ENCODE results near the gene ZNF37A. TPM values are rescaled to one million over a fixed set of nuclear protein-coding genes. Genes with fewer than 3 reads are reported as not detected.
"Not testable (repeated sequence)": the region's sequence is repeated elsewhere in the genome, so short reads cannot be mapped to it uniquely, and the experiment has no call there.

Gene ZNF37A
- 1 to 10 TPM; 8.3 to 9.1 TPM for total RNA-seq

DNA sequence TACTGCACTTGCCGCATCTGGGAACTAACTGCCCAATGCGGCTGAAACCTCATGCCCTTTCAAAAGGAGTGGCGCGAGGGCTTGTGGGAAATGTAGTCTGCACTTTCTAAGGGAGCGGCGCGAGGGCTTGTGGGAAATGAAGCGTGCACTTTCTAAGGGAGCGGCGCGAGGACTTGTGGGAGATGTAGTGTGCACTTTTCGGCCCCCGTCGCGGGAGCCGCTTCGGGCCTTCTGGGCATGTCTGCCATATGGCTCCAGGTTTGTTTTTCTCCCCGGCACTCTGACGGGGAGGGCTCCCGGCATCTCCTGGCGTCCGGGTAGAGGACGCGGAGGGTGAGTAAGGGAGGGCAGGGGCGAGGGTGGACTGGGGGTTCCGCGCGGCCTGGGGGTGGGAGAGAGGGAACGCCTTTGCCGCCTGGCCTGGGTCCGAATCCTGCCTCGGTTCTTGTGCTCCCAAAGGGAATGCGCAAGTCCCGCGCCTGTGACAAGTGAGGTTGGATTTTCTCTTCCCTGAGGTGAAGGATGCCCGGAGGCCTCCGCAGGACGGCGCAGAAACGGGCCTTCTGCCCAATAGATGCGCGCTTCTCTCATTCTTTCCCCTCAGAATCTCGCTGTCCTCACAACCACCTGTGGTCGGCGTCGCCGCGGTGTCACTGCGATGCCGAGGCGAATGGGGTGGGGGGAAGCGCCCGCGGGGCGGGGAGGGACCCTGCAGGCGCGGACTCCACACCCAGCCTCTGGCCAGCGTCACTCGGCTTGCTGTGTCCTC lies at the start of gene ZNF37A:
Gene ZNF37A (plus strand): TSS at position 180 of the 769 bp plus-strand sequence. CDS start 2,281 bp downstream, outside the sequence.
- Histone ChIP-seq H3K27me3 (no peaks in the 10 kb centered on the region), H3K9me3 (no peaks in the 10 kb centered on the region), H3K27ac (peak within 1 kb of the TSS; percentile 87), H3K4me1 (no peaks in the 10 kb centered on the region), H3K4me3 (peak within 1 kb of the TSS; percentile 90), H3K9ac (ENCODE audit: low read depth in 2 of 2, low read length in 2 of 2) (peak within 1 kb of the TSS; percentile 76 to 88), H3K36me3 (no peaks in the 10 kb centered on the region)
- TF ChIP-seq, protein P1, sequence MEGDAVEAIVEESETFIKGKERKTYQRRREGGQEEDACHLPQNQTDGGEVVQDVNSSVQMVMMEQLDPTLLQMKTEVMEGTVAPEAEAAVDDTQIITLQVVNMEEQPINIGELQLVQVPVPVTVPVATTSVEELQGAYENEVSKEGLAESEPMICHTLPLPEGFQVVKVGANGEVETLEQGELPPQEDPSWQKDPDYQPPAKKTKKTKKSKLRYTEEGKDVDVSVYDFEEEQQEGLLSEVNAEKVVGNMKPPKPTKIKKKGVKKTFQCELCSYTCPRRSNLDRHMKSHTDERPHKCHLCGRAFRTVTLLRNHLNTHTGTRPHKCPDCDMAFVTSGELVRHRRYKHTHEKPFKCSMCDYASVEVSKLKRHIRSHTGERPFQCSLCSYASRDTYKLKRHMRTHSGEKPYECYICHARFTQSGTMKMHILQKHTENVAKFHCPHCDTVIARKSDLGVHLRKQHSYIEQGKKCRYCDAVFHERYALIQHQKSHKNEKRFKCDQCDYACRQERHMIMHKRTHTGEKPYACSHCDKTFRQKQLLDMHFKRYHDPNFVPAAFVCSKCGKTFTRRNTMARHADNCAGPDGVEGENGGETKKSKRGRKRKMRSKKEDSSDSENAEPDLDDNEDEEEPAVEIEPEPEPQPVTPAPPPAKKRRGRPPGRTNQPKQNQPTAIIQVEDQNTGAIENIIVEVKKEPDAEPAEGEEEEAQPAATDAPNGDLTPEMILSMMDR (IDR thresholded peaks at IDR 0.05) = no peak
- DNase-seq = peak; percentile 96
- intact Hi-C loops (cut with DNase I) = loop anchor here (5.0 to 10.0 kb wide), 3 partner anchors 80 to 240 kb away; partner anchors contain the start of genes ZNF248, ZNF25 and ZNF33A

DNA sequence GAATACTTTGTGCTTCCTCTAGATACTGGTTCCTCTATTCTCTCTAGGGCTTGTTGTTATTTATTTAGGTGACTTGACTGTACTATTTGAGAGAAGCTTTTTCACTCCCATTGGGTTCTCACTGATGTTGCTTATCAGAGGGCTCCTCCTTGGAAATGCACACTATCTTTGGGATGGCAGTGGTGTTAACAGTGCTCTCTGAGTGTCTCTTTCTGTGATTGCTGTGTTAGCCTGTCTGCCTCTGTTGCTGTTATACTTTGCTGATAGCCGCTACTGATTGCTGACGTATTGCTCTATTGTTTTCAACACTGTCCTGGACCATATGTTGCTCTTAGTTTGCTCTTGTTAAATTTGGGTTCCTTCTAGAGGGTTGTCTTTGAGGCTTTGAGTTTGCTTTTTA lies 49.0 kb upstream of the ZNF37A start:
- no peak overlapping the region for H3K4me3 ChIP-seq
- H3K27ac ChIP-seq = no peak overlapping the region
- H3K27me3 ChIP-seq = no peaks in the 10 kb centered on the region
- no peaks in the 10 kb centered on the region for H3K36me3 ChIP-seq
- intact Hi-C loops (cut with DNase I) = no loop called here
- no peak overlapping the region for H3K9ac ChIP-seq (ENCODE audit: low read depth in 2 of 2, low read length in 2 of 2)
- no peaks in the 10 kb centered on the region for H3K9me3 ChIP-seq
- H3K4me1 ChIP-seq = no peaks in the 10 kb centered on the region
- DNase-seq = no peak
- TF ChIP-seq, protein P1 (IDR thresholded peaks at IDR 0.05) = no peak

DNA sequence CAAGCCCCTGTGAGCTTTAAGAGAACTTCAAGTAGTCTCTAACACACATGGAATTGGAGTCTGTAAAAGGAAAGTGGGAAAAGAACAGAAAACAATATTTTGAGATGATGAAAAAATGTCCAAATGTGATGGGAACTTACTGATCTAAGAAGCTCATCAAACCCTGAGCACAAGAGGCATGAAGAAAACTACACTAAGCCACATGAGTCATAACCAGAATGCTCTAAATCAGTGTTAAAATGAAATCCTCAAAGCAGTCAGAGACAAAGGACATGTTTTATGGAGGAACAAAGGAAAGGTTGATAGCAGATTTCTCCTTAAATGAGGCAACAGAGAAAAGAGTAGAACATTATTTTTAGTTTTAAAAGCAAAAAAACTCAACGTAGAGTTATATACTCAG lies 46.5 kb upstream of the ZNF37A start:
- Histone ChIP-seq H3K36me3 (no peaks in the 10 kb centered on the region), H3K27me3 (no peaks in the 10 kb centered on the region), H3K27ac (no peak overlapping the region), H3K4me1 (no peaks in the 10 kb centered on the region), H3K9ac (ENCODE audit: low read depth in 2 of 2, low read length in 2 of 2) (no peak overlapping the region), H3K9me3 (no peaks in the 10 kb centered on the region), H3K4me3 (no peak overlapping the region)
- intact Hi-C loops (cut with DNase I) = no loop called here
- TF ChIP-seq, protein P1 (IDR thresholded peaks at IDR 0.05) = no peak
- no peak for DNase-seq

DNA sequence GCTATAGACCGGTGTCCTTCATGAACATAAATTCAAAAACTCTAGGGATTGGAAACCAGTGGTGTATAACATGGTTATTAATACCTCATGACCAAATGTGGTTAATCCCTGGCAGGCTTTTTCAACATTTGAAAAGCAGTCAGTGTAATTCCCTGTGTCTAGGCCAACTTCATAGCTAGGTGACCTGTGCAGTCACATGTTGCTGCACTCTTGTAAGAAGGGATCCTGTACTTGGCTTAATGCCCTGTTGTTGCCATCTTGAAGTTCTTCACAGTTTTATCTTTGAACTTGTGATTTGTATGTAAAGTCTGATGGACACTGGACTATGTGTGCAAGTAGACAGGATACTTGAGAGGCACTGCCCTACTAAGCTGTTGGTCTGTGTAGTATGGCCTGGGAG lies 43.9 kb upstream of the ZNF37A start:
- Histone ChIP-seq H3K9ac (ENCODE audit: low read depth in 2 of 2, low read length in 2 of 2) (no peak overlapping the region), H3K4me3 (no peak overlapping the region), H3K27ac (no peak overlapping the region), H3K9me3 (no peaks in the 10 kb centered on the region), H3K36me3 (peaks cover 10% of the 10 kb centered on the region), H3K4me1 (no peaks in the 10 kb centered on the region), H3K27me3 (no peaks in the 10 kb centered on the region)
- TF ChIP-seq, protein P1 (IDR thresholded peaks at IDR 0.05) = no peak
- DNase-seq = no peak
- intact Hi-C loops (cut with DNase I) = no loop called here

DNA sequence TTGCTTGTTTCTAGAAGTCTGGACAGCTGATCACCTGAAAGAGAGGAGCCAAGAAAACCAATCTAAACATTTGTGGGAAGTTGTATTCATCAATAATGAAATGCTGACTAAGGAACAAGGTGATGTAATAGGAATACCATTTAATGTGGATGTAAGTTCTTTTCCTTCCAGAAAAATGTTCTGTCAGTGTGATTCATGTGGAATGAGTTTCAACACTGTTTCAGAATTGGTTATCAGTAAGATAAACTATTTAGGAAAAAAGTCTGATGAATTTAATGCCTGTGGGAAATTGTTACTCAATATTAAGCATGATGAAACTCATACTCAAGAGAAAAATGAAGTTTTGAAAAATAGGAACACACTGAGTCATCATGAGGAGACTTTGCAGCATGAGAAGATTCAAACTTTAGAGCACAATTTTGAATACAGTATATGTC lies 39.8 kb upstream of the ZNF37A start:
- DNase-seq = no peak
- Histone ChIP-seq H3K9me3 (no peaks in the 10 kb centered on the region), H3K4me3 (no peak overlapping the region), H3K27ac (no peak overlapping the region), H3K4me1 (no peaks in the 10 kb centered on the region), H3K27me3 (no peaks in the 10 kb centered on the region), H3K36me3 (peaks cover 11% of the 10 kb centered on the region), H3K9ac (ENCODE audit: low read depth in 2 of 2, low read length in 2 of 2) (no peak overlapping the region)
- intact Hi-C loops (cut with DNase I) = no loop called here
- TF ChIP-seq, protein P1 (IDR thresholded peaks at IDR 0.05) = no peak

DNA sequence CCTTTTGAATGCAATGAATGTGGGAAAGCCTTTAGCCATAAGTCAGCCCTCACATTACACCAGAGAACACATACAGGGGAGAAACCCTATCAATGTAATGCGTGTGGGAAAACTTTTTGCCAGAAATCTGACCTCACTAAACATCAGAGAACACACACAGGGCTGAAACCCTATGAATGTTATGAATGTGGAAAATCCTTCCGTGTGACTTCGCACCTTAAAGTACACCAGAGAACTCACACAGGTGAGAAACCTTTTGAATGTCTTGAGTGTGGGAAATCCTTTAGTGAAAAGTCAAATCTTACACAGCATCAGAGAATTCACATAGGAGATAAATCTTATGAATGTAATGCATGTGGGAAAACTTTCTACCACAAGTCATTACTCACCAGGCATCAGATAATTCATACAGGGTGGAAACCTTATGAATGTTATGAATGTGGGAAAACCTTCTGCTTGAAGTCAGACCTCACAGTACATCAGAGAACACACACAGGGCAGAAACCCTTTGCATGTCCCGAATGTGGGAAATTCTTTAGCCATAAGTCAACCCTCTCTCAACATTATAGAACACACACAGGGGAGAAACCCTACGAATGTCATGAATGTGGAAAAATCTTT lies 38.8 kb upstream of the ZNF37A start:
- H3K9ac ChIP-seq (ENCODE audit: low read depth in 2 of 2, low read length in 2 of 2); H3K27me3 ChIP-seq; H3K27ac ChIP-seq; intact Hi-C loops (cut with DNase I); H3K4me3 ChIP-seq; H3K9me3 ChIP-seq; H3K4me1 ChIP-seq; DNase-seq: not testable (repeated sequence)
- peaks cover 11% of the 10 kb centered on the region for H3K36me3 ChIP-seq

DNA sequence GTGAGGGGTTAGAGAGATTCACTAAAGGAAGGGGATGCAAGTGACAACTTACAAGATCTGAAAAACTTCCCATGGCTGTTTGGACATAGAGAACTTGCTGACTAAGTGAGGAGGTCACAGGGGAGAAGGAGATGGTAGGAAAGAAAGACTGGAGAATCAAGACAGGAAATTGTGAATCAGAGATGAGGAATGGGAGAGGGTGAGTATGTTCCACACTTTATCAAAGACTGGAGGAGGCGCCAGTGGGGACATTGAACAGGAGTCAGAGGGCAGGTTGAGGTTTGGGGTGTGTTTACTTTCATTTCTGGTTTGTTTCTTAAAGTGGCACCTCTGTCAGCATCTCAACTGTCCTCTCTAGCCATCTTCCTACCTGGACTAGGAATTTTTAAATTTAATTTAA lies 24.5 kb upstream of the ZNF37A start:
- H3K27me3 ChIP-seq; DNase-seq; H3K36me3 ChIP-seq; H3K9ac ChIP-seq (ENCODE audit: low read depth in 2 of 2, low read length in 2 of 2); H3K27ac ChIP-seq; H3K9me3 ChIP-seq; H3K4me3 ChIP-seq; intact Hi-C loops (cut with DNase I); H3K4me1 ChIP-seq: not testable (repeated sequence)

Measured in colonic mucosa (tissue), 4 donors.